Activated CD4-positive, alpha-beta T cell treated with anti-CD3 and anti-CD28 coated beads, Interleukin-2, amount 50 U/mL, for 48 hours (primary cell): ENCODE data around the gene SMIM36.
"Not testable (repeated sequence)": the region's sequence is repeated elsewhere in the genome, so short reads cannot be mapped to it uniquely, and the experiment has no call there.

Experiments
- DNase-seq, 2 experiments: peaks; one replicate each; pipeline ENCODE4 v3.0.0-alpha.2; 2020

Gene SMIM36

GRCh38 chr17:55453839-55454557 lies 57.3 kb downstream of the SMIM36 start:
- no peak for DNase-seq

DNA sequence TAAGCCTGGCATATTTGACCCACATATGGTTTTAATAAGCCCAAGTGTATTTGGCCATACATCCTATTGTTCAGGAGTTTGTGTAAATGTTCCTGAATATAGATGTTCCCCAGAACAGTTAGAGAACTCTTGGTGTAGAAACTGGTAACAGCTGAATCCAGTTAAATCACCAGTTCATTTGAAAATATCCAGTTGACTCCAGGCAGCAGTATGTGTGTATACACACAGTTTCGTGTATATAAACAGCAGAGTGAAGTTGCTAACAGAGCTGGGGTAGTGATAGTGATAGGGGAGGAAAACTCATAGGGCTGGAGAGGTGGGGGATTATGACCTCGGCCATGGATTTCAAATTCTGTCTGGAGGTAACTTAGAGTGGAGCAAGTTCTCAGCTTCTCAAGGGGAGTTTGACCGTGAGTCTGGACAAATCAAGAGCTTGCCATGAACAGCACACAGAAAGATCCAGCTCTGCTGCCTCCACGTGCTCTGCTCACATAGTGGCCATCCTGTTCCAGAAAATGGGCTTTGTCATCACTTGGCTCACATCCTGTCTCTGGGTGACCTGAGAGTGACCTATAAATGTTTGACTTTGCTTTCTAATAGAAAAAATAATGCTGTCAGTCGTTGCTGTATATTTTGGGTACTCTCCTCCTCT lies 59.0 kb downstream of the SMIM36 start:
- DNase-seq = no peak

DNA sequence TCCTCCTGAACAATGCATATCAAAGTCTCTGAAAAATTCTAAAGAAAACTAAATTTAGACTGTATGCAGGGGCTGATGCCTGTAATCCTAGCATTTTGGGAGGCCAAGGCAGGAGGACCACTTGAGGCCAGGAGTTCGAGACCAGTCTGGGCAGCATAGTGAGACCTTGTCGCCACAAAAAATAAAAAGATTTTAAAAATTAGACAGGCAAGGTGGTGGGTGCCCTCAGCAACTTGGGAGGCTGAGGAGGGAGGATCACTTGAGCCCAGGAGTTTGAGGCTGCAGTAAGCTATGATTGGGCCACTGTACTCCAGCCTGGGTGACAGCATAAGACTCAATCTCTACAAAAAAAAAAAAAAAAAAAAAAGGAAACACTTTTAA lies 59.5 kb downstream of the SMIM36 start:
- DNase-seq = no peak

DNA sequence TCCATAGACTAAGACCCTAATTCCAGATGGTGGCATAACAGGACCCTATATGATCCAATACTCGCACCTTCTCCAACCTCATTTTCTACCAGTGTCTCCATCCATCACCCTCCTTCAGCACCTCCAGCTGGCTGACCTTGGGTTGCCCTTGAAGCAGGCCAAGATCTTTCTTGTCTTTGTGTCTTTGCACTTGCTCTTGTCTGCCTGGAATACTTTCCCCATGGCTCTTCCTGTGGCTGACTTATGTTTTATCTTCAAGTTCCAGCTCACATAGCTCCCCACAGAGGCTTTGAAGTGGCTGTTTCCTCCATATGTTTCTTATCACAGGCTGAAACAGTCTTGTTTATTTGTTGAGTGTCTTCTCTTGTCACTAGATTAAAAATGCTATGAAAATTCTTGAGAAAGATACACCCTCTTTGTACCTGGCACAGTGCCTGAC lies 60.0 kb downstream of the SMIM36 start:
- no peak for DNase-seq

GRCh38 chr17:55450232-55450825 lies 60.9 kb downstream of the SMIM36 start:
- no peak for DNase-seq

- no peak for DNase-seq
These were observed 62.6 kb downstream of the SMIM36 start for GRCh38 chr17:55448681-55449080.

GRCh38 chr17:55446581-55447205 lies 64.6 kb downstream of the SMIM36 start:
- DNase-seq = no peak

- not testable (repeated sequence) for DNase-seq
These were observed 65.2 kb downstream of the SMIM36 start for GRCh38 chr17:55446004-55446403.

- DNase-seq = no peak
These were observed 66.5 kb downstream of the SMIM36 start for GRCh38 chr17:55444471-55445441.

DNA sequence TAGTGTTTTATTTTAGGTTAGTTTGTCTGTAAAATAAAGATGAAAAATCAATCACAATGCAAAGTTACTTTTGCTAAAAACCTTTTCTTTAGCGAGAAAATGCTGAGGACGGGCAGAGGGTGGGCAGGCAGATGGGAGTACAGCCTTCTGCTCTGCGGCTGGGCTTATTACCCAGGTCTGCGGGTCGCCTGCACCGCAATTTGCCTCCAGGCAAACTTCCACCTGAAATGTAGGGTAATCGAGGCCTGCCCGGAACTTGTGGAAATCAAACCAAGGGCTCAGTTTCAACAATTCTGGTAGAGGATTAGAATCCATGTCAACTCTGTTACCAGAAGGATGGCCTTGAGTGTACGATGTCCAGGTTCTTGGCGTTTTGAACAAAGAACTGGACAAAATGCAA lies 67.3 kb downstream of the SMIM36 start:
- no peak for DNase-seq

- DNase-seq = no peak
These were observed 68.1 kb downstream of the SMIM36 start for GRCh38 chr17:55442953-55443683.

GRCh38 chr17:55442462-55442861 lies 68.8 kb downstream of the SMIM36 start:
- no peak for DNase-seq

DNA sequence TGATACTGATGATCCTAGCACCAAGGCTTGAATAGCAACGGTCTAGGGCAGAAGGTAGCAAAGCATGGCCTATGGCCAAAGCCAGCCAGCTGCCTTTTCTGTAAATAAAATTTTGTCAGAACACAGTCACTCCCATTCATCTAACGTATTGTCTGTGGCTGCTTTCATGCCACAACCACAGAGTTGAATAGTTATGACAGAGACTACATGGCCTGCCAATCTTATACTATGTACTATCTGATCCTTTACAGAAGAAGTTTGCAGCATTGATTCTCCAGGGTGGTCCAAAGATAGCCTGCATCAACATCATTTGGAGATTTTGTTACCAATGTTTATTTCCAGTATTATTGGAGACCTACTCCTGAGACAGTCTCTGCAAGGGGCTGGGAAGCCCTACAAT lies 69.7 kb downstream of the SMIM36 start:
- DNase-seq = no peak

DNA sequence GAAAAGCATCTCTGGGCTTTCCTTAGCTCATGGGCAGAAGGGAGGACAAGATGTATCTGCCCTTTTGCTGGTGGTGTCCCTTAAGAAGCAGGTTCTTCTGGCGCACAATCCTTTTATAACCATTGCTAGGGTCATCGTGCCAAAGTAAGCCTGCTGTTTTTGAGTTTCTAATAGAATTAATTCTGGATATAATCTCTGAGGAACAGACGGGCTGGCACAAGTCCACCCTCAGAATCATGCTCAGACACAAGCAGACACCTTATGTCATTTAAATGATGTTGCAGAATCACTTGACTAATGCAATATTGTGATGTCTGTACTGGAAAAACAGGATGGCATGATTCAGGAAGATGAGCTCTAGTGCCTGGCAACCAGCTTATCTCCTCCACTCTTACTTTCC lies 70.9 kb downstream of the SMIM36 start:
- DNase-seq = no peak

GRCh38 chr17:55437159-55437605 lies 74.1 kb downstream of the SMIM36 start:
- DNase-seq = no peak

- DNase-seq = no peak
These were observed 74.8 kb downstream of the SMIM36 start for GRCh38 chr17:55436224-55437158.

DNA sequence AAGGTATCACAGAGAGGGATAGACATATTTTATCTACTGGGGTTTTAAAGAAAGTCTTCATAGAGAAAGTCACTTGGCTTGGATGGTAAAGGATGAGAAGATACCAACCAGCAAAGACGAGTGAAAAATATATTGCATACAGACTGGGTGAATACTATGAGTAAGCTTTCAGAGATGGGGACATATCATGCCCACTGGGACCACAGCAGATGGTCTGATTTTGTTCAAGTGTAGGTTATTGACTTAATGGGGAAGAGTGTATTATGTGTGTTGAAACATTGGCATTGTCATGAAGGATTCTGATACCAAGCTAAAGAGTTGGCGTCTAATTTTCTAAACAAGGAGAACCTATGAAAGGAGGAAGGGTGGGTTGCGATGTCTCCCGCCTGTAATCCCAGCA lies 75.8 kb downstream of the SMIM36 start:
- no peak for DNase-seq

DNA sequence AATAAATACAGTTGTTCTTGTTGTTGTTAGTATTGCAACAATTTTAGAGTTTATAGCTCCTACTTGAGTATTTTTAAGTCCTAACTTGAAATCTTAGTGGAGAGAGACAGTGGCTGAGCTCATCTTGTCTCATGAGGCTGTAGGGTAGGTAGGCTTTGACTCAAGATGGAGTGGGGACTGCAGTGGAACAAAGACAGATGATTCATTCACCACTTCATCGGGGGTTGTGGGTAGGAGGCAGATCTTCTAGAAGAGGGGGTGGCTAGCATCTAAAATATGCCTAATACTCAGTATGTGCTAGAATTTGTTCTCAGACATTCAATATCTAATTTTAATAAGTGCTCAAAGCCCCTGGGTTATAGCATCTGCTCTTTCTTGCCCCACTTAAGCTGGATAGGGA lies 76.5 kb downstream of the SMIM36 start:
- no peak for DNase-seq

DNA sequence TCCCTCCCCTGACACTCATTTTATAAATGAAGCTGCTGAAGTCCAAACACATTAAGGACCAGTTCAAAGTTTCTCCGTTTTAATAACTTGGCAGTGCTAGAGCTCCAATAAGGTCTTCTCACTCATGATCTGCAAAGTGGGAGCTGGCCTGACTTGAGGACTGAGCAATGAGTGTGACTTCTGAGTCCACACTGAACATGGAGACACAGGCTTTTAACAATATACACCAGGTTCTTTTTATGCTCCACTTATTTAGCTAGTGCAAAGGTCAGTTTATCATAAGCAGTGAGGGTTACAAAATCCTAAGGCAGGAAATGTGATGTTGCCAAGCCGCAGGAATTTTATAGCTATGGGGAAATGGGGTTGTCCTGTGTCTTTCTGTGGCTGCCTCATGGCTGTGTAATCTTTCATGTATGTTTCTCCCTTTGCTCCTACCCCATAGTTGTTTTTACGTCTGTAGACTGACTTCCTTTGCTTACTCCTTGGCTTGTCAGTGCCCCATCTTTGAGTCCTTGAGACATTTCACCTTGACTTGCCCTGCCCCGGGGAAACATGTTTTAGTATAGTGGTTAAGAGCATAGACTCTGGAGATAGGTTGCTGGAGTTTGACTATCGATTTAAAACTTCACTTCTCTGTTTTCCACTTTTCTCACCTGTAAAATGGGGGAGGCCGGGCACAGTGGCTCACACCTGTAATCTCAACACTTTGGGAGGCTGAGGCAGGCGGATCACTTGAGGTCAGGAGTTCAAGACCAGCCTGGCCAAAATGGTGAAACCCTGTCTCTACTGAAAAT lies 77.4 kb downstream of the SMIM36 start:
- DNase-seq = no peak
